Stimulated activated CD4-positive, alpha-beta T cell treated with anti-CD3 and anti-CD28 coated beads, TNF-alpha, amount 100 ng/mL, for 1 hour (primary cell): ENCODE data around the gene STAT1.
"Not testable (repeated sequence)": the region's sequence is repeated elsewhere in the genome, so short reads cannot be mapped to it uniquely, and the experiment has no call there.

Experiments used
- DNase-seq, 3 donors: peaks; one replicate each; pipeline ENCODE4 v3.0.0-alpha.2; 2020; ENCODE audit warnings: low read depth in 3 of 3, low spot score in 1 of 3

The STAT1 gene

DNA sequence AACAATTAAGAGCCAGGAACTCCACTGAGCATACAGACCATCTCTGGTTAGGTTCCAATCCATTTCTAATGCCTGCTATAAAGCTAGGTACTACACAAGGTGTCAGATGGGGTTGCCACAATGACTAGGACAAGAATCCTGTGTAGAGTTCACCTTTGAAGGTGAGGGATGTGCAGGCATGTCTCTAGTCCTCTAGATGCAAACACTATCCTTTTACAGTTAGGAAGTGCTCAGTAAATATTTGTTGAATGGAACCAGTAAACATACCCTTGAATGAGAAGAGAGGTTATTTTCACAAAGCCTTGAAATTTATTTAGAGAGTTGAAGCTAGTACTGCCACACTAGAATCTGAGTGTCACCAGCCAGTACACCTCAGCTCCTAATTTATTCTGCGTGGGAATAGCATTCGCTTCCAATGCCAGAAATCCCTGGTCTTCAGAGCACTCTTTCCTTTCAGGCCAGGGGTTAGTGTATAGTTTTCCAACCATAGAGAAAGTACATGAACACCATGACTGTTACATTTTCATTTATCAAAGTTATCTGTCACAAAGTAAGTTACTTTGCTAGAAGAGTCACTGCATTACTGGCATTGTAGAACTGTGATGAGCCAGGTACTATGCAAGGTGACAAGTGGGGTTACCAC lies 48.3 kb downstream of the STAT1 start:
- no peak for DNase-seq

DNA sequence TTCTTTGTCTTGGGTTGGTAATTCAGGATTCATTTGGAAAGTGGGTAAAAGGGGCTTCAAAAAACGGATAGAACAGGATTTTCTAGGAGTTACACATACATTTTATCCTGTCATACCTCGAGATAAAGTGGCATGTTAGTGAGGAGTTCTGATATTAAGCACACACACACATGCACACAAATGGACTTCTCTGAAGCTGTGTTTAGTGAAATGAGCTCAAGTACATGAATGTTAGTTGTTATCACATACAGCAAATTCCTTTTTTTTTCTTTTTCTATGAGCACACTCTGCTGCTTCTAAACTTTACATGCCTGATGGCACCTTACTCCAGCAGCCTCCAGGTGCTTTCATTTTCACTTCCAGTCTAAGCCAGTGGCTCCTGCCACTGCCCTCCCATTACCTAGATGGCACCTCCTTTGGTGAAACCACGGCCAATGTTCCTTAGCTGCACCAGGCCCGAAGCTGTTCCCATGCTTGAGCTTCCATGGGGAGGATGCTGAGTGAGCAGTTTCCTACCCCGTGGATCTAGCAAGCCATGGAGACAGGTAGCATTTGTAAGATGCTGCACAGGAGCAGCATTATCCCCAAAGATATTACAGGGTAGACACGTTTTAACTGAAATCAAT lies 49.7 kb downstream of the STAT1 start:
- DNase-seq: no peak

DNA sequence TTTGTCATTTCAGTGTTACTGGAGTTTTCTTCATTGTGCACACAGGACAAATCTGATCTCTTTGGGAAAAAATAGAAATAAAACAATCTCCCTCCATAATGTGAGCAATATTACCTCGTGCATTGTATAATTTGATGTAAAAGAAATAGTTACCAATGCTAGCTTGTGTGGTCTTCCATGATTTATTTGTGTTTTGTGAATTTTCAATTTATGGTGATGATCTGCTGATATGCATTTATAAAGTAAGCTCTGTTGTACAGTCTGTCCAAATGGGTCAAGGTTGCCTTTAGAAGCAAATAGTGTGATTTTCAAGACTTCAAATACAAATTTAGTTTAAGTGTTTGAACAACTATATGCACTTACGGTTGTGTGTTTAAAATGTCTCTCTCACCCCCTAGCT lies 50.9 kb downstream of the STAT1 start:
- no peak for DNase-seq

DNA sequence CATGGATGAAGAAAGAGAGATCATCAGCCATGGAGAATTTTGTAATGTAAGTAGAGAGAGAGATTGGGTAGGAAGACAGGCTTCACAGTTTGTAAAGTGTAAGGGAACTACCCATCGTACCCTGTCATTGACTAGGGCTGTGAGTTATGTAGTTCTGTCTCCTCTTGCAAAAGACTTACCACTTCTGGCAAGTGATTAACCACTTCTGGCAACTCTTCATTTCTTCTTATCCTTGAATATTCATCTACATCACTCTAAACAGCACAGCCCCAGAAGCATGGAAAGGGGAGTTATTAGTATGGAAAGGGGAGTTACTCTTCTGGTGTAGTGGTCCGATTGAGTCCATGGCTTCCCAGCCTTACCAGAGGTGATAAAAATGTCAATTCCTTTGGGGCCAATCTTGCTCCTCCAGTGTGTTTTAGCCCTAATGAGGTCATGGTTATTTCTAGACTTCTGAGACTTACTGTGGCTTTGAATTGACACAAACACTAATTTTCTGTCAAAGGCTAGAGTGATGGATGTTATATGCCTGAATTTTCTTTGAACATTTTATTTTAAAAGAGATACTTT lies 52.0 kb downstream of the STAT1 start:
- no peak for DNase-seq

DNA sequence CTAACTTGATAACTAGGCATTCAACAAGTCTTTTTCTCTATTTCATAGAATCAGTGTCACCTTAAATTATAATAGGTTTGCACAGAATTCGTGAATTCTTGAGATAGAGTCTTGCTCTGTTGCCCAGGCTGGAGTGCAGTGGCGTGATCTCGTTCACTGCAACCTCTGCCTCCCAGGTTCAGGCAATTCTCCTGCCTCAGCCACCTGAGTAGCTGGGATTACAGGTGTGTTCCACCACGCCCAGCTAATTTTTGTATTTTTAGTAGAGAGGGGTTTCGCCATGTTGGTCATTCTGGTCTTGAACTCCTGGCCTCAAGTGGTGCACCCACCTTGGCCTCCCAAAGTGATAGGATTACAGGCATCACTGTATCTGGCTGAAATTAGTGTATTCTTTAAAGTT lies 52.9 kb downstream of the STAT1 start:
- not testable (repeated sequence) for DNase-seq

DNA sequence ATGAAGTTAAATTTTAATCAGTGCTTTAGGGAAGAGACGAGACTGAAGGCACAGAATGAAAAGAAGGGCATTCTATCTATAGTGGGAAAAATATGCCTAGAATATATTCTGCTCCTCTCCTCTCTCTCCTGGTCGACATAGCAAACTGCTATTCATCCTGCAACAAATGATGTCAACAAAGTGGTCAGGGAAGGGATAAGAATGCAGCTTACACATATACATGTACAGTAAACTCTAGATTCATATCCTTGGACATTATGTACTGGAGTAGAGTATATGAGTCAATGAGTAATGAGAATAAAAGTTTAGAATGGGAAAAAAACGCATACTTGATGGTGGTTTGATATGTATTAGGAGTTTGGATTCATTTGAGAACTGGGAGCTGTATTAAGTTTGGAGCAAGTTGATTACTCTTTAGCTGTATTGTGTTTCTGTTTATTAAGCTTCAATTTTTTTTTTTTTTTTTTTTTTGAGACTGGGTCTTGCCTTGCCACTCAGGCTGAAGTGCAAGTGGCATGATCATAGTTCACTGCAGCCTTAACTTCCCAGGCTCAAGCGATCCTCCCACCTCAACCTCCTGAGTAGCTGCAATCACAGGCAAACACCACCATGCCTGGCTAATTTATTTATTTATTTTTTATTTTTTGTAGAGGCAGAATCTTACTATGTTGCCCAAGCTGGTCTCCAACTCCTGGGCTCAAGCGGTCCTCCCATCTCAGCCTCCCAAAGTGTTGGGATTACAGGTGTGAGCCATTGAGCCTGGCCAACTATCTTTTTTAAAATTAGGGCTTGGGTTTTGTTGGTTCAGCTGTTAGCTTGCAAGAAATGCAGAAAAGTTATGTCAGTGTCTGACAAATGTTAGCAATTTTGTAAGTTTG lies 53.8 kb downstream of the STAT1 start:
- no peak for DNase-seq

DNA sequence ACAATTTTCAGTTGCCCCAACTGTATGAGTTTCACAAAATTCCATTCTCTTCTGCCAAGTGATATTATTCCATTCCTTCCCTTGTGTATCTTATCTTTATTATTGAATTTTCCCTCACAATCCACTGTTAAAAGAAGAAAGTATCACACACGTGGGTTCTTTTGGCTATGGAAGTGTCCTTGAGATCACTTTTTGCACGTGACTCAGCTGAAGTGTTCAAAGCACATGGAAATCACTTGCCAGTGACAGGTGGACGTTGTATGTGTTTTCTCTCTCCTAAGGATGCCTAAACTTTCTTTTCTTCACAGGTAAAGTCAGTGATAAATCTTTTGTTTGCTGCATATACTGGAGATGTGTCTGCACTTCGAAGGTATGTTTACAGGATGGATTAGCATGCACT lies 60.7 kb downstream of the STAT1 start:
- DNase-seq: no peak

DNA sequence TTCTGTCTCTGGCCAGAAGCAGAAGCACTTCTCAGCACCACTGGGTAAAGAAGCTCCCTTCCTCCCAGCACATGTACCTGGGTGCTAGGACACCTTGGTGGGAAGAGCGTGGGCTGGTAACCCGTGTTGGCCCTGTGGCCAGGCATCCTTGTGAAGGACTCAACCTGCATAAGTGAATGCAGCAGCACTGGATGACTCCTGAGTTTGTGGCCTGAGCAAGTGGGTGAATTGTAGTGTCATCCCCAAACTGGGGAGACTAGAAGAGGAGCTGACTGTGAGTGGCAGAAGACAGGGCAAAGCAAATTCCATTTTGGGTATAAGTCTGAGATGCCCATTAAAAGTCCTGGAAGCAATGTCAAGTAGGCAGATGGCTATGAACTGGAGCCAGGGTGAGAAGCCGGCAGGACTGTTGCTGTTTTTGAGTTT lies 63.4 kb downstream of the STAT1 start:
- DNase-seq: no peak

DNA sequence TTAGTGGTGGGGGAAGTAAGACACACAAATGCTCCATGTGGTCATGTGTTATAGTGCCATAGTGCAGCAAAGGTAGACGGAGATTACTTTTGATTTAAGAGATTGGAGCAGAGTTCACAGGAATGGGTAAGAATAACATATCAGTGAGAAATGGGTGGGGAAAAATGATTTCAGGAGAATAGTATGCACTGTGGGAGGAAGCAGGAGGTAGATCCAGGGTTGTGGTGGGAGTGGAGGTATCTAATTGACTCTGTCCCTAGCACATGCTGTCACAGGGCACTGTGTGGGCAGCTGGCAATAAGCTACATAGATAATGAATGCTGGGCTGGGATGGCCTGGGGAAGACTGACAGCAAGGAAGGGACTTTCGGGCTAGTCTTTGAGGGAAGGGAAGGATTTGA lies 65.3 kb downstream of the STAT1 start:
- DNase-seq: no peak

DNA sequence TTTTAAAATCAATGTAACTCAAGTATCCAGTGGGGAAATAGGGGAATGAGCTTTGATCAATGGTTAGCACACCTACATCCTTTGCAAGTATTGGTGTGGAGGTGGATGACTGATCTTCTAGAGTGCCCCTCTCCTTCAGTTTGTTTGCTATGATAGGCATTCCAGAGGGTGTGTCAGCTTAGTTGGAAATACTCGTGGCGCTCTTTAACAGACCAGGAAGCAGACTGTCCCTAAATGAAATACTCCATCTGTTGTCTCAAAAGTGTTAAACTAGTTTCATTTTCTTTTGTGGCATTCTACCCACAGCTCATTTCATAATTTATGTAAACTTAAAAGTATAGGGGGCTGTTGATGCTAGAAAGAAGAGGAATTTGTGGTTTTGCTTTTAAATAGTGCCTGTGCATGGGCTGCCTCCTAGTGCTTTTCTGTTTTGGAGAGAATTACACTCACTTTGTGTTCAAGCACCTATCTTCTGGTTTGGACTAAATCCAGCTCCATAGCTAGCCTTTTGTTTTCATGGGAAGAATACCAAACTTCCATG lies 66.2 kb downstream of the STAT1 start:
- no peak for DNase-seq

DNA sequence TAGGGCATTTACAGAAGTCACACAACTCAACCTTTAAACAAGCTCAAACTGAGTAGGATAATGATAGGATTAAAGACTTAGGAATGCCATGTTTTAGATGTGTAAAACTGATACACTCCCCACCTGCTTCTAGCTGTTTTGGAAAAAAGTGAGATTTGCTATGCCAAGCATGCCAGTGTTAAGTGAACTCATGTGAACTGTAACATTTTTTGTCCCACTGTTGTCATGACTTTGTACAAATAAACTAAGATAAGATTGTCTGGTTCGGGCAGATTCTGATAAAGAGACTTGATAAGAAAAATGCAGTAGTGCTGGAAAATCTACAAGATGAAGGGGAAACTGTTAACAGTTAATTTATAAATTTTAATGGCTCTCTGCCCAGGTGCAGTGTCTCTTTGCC lies 66.8 kb downstream of the STAT1 start:
- DNase-seq: no peak

DNA sequence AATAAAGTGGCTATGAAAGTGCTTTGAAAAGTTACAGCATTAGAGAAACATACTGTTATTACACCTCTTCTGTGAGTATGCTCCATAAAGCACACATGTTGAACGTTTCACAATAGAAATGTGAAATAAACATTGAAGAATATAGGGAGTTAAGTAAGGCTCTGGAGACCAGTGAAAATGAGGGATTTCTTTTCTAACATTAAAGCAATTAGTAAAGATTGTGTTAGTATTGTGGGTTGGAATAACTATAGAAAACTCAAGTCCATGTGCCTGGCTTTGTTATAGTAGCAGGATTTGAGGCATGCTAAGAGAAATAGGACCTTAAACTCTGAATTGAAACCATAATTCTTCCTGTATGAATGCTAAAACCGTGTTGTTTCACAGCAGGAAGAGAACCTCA lies 70.3 kb downstream of the STAT1 start:
- no peak for DNase-seq

DNA sequence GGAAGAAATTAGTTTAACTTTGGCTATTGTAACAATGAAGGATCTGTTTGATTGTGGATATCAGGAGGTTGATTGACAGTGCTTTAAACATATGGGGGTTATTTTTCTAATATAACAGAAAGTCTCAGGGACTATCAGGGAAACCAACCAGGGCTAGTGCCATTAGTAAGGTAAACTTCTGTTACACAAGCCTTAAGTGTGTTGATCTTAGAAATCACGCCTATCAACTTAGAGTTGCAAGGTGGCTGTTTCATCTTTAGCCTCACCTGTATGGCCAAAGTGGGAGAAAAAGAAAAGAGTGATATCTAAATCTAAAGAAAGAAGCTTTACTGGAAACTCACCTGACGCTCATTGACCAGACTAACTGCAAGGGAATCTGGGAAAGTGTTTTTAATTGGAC lies 71.3 kb downstream of the STAT1 start:
- no peak for DNase-seq

DNA sequence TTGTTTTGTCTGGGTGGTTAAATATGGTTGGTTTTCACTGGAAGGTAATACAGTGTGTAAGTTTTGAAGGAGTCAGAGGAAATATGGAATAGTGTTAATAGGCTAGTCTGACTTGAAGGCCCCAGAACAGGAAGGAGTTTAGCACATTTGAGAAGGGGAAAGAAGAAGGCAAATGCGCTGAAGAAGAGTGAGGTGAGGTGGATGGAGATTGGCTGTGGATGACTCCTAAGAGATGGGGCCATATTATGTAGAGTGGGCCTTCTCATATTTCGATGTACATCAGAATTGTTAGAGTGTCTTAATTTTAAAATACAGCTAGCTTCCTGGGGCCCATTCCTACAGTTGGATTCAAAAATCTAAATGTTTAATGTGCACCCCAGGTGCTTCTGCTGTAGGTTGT lies 72.4 kb downstream of the STAT1 start:
- DNase-seq: no peak

DNA sequence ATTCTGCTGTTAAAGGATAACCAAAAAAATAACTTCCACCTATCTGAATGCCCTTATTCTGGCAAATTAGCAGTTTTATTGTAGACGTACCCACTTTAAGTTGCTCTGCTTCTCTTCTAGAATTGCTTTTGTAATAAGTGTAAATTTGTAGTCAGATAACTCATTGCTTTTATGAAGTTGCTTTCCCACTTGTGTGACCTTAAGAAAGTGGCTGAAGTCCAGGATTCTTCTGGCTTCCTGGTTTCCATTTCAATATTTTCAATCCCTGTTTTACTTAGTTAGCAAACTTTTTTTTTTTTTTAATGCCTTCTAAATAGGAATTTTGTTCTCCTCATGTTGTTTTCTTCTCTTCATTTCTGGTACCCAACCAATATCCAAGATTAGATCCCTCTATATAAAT lies 73.5 kb downstream of the STAT1 start:
- no peak for DNase-seq

DNA sequence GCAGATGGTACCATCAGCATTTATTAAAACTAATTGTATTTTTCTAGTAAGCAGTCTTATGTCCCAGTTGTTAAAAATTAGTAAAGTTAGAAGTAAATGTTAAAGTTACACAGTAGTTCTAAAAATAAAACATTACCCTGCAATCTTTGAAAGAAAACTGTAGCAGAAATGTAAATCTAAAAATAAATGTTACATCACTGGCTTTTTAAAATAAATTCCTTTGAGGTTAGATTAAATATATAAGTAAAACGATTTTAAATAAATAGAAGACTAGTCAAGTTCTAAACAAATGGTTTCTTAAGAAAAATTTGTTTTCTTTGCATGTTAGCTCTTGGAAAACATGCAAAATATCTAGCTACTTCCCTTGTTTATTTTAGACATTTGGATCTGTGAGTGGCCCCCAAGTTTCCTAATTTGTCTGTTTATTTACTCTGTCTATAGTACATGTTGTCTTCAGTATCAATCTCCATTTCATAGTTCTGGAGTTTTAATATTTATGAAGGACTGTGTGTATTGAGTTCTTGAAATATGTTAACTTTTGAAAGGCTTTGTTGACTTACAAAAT lies 75.1 kb downstream of the STAT1 start:
- DNase-seq: no peak

DNA sequence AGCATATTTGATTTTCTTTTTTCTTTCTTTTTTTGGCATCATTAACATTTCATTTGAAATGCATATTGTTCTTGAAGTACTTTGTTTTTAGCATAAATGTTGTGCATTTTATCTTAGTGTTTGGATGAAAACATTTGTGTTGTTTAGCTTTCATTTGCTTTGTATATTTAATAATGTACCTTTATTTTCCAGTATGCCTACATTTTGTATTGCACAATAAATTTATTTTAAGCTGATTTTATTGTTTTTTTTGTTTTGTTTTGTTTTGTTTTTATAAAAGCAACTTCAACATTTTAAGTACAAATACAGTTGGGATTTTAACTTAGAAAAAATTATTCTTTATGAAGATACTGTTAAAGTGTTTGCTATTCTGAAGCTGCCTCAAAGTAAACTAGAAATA lies 78.9 kb downstream of the STAT1 start:
- no peak for DNase-seq

DNA sequence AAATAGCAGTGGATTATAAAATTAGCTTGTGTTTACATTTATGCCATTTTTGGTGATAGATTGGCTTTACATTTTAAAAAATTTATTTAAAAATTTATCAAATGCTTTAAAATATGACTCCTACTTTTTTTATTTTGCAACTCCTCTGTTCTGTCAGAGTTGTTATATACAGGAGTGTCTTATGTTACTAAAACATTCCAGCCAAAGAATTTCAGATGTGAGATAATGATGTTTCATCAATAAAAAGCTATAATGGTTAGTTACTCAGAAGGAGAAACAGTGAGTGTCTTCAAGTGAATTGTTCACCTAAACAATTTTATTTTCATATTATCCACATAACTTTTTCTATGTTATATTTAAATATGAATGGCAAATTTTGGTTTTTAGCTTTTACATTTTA lies 80.6 kb downstream of the STAT1 start:
- no peak for DNase-seq

DNA sequence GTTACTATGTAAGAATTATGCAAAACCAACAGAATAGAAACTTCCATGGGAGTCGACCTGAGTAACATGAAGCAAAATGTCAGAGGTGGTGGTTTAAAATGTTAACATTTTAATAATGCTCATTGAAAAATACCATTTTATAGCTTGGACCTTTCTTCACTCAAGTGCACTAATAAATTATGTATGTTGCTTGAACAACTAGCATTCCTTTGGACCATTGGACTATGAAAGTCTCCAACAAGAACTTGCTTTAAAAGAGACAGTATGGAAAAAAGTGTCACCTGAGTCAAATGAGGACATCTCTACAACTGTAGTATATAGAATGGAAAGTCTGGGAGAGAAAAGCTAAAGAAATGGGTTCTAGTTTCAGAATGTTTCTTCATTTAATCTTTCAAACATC lies 81.5 kb downstream of the STAT1 start:
- DNase-seq: no peak

DNA sequence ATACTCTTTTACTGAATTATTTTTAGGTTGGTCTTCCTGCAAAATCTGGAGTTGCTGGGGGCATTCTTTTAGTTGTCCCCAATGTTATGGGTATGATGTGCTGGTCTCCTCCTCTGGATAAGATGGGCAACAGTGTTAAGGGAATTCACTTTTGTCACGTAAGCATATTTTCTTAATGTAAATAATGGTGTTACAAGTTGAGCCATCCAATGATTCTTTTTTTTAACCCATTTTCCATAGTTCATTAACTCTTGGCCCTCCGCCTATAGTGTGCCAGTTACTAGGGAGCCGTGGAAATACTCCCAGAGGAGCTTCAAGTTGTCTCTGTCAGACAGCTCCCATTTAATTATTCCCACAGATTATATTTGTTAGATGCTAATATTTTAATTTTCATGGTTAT lies 83.6 kb downstream of the STAT1 start:
- DNase-seq: no peak

DNA sequence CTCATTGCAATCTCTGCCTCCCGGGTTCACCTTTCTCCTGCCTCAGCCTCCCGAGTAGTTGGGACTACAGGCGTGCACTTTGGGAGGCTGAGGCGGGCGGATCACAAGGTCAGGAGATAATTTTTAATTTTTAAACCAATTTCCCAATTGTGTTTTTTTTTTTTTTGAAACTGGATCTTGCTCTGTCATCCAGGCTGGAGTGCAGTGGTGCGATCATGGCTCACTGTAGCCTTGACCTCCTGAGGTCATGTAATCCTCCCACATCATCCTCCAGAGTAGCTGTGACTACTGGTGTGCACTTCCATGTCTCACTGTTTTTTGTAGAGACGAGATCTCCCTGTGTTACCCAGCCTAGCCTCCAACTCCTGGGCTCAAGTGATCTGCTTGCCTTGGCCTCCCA lies 84.1 kb downstream of the STAT1 start:
- DNase-seq: no peak
